ENCODE data around the gene TRAPPC12. TPM values are rescaled to one million over a fixed set of nuclear protein-coding genes. Genes with fewer than 3 reads are reported as not detected.
A peak's percentile ranks its signal among the peaks of the same experiment; 100 is the strongest.

The TRAPPC12 gene
- polyA plus RNA-seq, 1 donor = 83.0 TPM

DNA sequence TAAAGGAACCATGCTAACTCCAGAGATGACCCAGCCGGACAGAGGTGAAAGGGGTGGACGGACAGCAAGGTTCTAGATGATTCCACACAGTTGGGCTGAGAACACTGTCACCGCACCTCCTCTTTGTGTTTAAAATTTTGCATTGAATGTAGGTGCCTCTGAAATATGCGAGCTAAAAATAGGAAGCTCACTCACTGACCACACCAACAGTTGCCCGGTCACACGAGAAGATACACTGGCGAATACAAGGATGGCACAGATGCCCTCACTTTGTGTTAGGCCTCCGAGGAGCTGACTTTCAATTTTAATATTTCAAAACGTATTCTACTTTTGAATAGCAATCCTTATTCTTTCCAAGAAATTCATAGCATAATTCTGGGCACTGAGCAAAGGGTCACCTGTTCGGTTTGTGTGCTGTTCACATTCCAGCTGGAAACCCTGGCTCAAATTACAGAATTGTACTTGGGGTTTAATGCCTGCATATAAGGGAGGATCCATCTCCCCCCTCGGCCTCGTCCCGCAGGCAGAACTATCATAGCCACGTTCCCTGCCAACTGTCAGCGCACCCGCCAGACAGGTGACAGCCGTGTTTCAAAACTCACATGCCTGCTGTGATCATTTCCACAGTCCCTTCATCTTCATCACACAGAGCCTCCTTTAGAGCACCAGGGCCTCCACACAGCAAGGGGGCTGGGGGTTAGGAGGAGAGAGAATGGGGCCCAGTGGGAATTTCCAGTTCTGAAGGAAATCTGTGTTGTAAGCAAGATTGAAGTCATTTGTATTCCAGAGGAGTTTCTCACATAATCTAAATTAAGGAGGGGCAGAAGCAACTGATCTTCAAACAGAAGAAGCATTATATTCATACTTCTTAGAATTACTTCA lies 91.6 kb downstream of the TRAPPC12 start:
- no peak for DNase-seq

DNA sequence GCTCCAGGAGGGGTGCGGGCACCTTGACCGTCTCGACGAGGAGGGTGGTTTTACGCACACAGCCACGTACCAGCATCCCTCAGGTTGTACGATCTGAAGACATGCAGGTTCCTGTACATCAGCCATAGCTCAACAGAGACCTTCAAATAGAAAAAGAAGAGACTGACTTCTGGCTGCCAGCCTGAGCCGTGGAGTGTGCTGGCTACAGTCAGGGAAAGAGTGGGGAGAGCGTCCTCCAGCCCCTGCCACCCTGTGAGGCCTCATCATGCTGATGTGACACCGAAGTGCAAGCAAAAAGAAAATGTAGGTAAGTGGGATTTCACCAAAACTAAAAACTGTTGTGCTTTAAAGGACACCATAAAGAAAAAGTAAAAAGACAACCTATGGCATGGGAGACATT lies 92.8 kb downstream of the TRAPPC12 start:
- DNase-seq = no peak

DNA sequence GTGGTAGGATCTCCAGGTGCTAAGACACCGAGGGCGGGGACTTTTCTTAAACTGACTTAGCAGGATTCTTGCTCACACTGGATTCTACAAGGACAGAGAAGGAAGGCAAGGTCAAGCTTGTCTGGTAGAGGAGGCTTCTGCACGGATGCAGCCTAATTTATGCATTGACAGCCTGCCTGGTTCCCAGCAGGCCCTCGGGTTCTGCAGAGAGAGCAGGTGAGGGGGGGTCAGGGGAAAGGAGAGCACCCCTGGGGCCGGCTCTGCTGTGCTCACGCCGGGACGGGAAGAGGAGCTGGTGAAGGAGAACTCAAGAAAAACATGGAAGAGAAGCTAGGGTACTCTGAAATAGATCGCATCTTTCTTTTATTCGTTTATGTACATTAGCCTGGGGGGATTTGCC lies 93.5 kb downstream of the TRAPPC12 start:
- no peak for DNase-seq

DNA sequence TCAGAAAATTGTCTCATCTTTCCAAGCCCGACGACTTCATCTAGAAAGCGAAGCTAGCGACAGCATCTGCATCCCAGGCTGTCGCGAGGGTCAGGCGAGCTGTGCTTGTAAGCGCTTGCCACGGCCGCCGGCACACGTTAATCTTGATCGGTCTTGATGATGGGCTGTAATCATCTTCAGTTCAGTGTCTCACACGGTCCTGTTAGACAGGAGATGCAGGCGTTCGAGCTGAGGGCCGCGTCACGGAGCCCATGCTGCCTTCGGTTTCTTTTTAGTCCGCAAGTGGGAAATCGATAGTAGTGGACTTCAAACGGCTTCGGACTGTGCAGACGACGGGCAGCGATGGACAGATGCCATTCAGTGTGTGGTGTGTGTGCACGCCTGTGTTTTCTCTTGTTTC lies 96.3 kb downstream of the TRAPPC12 start:
- no peak for DNase-seq

DNA sequence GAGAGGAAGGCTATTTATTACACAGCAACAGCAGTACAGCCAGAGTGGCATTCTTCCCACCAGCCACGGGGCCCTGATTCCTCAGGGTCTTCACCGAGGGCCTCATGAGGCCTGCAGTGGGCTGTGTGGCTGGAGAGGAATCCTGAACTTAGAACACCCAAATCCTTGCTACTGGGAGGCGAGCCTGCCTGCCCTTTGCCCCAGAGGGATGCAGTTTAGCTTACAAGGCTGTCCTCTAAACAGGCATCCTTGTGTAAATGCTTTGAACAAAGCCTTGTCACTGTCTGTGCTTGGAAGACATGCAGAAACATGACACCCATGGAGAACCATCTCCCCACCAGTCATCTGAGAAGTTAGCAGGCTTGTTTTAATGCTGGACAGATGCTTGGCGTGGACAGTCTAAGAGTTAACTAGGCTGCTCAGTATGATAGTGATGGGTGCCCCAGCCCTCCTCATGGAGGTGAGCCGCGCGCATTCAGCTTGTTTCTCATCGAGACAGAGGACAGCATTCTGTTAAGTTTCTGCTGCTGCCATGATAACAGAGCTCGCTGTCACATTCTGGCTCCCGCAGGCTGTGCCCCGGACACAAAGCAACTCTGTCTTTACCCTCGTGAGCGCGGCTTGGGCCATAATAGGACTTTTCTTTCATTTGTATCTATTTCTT lies 97.0 kb downstream of the TRAPPC12 start:
- DNase-seq = no peak

DNA sequence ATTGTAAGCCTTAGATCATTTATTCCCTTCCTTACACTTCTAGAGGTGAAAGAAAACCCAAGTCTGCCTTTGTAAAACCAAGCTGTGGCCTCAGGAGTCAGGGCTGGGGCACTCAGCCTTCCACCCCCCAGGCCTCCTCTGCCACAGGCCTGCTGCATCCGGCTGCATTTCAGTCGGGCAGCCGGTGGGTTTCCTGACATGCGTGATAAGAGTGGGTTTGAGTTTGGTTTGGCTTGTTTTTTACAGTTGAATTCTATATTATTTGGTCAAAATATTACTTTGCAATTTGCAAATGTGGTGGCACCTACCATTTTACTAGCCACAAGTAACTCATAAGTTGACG lies 97.5 kb downstream of the TRAPPC12 start:
- DNase-seq = no peak

DNA sequence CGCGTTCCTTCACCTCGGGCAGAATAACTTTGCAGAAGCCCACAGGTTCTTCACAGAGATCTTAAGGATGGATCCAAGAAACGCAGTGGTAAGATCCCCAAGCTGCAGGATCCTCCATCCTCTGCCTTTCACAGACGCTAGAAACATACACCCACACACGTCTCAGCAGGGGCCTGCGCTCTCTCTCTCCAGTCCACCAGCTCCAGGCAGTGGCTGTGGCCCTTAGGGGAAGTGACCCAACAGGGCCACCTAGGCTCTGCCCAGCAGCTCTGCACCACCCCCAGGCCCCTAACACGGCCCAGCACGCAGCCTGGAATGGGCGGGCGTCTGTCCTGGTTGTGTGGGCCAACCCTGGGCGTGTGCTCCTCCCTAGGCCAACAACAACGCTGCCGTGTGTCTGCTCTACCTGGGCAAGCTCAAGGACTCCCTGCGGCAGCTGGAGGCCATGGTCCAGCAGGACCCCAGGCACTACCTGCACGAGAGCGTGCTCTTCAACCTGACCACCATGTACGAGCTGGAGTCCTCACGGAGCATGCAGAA lies 99.4 kb downstream of the TRAPPC12 start:
- no peak for DNase-seq

DNA sequence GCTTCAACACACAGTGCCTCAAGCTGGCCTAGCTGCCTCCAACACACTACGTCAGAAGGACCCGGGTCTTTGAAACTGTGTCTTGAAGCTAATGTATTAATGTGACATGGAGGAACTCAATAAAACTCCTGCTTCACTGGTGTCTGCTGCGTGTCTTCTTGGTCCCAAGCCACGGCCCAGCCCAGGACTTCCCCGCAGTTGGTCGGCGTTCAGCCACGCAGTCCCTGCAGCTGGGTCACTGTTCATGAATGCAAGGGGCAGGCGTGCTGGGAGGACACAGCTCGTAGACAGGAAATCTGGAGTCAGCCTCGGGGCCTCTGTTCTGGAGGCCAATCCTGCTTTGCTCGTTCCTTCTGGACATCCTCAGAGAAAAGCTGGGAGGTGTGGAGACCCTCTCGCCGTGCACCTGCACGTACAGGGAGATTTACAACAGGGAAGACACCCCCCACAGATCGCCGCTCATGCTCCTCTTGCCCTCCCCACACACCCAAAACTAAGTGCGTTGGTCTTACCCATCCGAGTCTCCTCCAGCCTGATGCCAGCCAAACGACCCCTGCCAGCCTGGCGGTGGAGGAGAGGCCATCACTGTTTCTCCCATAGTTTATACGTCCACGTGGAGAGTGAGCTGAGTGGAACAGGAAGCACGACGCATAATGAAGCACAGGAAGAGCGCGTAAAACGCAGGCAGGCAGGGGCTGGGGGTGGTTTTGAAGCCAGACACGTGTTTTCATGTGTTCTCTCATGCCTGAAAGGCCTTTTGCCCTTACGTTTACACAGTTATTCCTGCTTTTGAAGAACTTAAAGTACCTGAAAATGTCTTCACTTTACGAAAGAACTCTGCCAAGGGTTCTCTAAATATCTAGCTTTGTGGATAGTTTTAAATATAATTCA lies 100.2 kb downstream of the TRAPPC12 start:
- DNase-seq = no peak

DNA sequence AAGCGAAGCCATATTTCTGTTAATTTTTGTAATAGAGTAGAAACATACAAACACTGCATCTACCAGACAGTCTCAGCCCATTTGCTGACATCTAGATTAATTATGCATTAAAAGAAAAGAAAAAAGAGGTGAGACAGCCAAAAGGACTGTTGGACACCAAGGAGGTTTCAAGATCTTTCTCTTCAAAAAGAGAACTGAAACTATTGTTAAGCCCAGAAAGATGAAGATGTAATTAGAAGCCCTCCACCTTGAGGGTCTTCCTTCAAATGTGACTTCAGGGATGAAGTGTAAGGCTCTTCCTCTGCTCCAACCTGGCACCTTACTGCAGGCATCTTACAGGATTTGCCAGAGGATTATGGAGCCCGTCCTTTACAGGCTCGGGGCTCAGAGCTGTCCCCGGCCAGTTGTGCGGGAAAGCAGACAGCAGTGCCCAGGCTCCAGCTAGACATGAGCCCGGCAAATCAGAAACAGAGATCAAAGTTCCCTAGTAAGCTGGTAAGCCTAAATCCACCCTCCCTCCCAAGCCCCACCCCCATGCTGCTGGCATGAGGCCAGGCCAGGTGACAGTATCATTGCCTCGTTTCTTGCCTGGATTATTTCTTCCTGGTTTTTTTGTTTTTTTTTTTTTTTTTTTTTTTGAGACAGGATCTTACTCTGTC lies 101.0 kb downstream of the TRAPPC12 start:
- no peak for DNase-seq

DNA sequence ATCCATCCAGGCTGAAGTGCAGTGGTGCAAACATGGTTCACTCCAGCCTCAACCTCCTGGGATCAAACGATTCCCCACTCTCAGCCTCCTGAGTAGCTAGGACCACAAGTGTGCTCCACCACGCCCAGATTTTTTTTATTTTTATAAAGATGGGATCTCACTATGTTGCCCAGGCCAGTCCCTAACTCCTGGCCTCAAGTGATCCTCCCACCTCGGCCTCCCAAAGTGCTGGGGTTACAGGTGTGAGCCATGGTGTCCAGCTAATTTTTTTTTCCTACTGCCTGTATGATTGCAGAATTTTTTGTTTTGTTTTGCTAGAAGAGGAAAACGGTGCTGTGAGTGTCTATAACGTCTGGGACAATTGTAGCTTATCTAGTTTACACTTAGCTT lies 101.5 kb downstream of the TRAPPC12 start:
- no peak for DNase-seq

DNA sequence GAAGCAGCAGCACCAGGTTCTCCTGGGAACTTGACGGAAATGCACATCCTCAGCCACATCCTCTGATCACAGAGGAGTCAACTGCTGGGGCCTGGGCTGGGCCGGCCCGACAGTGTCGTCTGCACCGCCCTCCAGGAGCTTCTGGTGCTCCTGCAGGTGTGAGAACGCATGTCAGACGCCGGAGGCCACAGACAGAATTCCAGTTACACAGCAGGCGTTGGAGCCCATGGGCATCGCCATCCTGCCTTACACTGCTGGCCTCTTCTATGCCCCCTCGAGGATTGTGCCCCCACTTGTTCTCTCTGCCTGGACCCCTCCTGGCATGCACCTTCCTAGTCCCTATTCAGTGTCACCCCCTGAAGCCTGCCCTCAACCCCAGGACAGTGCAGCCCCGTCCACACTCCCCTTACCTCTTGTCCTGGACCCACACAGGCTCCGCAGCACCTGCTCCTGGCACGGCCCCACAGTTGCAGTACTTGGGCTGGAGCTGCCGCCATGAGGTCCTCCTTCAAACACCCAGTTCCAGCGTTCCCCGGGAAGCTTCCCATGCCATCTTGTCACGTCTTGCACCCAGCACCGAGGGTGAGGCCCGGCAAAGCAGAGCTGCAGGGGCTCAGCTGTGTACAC lies 102.4 kb downstream of the TRAPPC12 start:
- DNase-seq = no peak

DNA sequence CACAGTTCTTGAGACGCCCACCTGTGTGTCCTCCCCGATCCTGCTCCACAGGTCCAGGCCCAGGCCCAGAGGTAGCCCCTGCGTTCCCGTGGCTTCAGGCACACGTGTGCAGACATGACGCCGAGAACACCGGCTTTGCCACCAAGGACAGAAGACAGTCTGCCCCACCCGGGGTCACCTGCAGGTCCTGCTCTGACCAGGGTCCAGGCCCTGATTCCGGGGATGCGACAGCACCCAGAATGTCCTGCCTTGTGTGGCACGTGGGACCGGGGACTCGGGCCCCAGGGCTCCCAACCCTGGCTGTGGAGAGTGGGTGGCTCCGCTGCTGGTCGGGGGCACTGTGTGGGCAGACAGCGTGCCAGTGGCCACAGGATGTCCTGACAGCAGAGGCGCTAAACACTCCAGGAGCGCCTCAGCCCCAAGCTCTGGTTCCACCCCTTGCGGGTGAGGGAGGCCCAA lies 102.9 kb downstream of the TRAPPC12 start:
- no peak for DNase-seq

DNA sequence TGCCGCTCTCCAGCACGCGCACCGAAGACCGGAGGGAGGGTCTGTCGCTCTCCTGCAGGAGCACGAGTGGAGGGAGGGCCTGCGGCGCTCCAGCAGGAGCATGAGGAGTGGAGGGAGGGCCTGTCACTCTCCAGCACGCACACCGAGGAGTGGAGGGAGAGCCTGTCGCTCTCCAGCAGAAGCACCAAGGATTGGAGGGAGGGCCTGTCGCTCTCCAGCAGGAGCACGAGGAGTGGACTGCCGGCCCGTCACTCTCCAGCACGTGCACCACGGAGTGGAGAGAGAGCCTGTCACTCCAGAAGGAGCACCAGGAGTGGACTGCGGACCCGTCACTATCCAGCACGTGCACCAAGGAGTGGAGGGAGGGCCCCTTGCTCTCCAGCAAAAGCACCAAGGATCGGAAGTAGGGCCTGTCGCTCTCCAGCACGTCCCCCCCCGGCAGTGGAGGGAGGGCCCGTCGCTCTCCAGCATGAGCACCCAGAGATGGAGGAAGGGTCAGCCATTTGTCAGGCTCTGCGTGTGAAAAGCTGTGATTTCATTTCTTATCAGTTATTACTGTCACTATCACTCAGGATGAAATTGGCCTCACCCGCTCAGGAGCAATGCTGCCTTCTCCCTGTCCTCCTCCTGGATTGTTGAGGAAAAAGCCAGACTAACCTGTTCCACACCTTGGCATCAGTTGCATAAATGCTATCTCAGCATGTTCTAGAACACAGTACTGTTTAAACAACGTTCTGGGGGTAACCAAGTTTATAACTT lies 103.9 kb downstream of the TRAPPC12 start:
- peak; percentile 58 for DNase-seq

DNA sequence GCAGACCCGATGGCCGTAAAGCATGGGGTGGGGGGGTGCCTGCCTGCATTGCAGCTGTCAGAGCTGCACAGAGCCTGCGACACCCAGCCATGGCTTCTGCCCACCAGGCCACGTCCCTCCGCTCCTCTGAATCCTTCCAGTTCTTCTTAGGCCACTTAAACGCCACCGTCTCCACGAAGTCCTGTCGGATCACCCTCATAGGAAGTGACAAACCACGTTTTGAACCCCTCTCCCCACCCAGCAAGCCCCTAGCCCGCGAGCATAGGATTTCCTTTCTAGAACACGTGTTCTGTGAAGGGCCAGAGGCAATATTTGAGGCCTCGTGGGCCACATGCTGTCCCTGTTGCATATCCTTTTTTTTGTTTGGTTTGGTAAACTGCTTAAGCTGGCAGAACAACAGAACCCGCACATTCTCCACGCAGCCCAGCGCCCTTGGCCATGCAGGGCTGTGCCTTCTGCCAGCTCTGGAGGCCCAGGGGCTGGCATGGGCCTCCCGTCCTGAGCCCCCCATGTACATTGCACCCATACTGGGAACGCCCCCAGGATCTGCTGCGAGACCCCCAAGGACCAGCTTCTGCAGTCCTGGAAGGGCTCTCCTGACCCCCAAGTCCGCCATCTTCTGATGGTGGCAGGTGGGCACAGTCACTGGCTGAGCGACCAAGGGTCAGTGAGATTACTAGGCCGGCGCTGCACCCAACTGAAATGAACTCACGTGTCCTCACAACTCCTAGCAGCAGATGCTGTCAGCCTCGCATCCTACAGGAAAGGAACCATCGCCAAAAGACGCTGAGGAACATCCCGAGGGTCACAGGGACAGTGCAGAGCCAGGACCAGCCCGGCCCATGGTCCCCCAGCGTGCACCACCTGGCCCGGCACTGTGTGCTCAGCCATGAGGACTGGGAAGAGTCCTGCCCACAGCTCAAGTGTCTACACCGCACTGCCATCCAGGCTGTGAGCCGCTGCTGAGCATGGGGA lies 104.8 kb downstream of the TRAPPC12 start:
- no peak for DNase-seq

DNA sequence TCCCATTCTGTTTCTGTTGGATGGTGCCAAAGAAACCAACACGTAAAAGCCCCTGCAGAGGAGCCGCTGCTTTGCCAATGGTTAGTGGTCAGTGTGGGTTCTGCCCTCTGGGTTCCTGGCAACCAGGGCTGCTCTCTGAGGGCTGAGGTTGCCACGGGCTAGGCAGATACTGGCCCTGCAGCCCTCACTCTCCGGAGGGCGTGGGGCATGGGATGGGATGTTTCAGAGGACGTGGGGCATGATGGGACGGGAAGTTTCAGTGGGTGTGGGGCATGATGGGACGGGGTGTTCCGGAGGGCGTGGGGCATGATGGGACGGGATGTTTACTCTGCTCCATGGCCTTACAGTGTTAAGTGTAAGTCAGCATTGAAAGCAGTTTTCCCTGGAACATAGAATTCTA lies 105.7 kb downstream of the TRAPPC12 start:
- DNase-seq = no peak

DNA sequence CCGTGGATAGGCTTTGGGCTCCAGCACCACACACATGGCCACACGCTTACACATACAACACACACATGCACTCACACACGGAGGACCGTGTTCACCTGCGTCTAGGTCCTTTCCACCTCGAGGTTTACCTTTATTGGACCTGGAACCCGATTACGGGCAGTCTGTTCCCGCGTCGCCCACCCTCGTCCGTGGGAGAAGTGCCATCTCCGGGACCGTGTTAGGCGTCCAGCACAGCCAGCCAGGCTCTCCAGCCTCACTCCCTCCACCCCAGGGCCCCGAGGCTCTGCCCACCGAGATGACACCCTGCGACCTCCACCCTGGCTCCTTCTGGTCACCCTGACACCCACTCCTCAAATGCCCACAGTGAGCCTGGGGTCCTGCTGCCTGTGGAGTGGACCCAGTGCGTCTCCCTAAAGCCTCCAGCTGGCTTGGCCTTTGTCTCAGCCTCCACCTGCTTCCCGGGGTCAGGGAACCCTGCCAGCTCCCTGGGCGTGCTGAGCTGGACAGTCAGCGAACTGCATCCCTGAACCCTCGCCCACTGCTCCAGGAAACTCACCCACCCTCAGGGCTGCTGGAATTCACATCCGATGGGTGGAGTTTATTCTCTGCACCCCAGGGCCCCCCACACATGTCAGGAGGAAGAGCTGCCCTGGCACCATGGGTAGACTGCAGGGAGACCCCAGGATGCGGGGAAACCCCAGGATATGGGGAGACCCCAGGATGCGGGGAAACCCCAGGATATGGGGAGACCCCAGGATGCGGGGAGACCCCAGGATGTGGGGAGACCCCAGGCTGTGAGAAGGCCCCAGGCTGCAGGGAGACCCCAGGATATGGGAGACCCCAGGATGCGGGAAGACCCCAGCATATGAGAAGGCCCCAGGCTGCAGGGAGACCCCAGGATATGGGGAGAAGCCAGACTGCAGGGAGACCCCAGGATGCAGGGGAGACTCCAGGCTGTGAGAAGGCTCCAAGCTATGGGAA lies 106.8 kb downstream of the TRAPPC12 start:
- DNase-seq = no peak

DNA sequence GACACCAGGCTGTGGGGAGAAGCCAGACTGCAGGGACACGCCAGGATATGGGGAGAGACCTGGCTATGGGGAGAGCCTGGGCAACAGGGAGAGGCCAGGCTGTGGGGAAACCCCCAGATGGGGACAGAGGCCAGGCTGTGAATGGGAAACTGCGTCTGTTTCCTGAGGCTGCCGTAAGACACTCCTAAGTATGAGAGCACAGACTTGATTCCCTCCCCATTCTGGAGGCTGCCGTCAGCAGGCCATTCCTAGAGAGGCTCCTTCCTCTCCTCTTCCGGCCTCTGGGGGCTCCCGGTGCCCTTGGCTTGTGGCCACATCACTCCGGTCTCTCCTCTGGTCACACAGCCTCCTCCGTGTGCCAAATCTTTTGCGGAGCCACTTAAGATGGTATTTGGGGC lies 107.5 kb downstream of the TRAPPC12 start:
- no peak for DNase-seq

DNA sequence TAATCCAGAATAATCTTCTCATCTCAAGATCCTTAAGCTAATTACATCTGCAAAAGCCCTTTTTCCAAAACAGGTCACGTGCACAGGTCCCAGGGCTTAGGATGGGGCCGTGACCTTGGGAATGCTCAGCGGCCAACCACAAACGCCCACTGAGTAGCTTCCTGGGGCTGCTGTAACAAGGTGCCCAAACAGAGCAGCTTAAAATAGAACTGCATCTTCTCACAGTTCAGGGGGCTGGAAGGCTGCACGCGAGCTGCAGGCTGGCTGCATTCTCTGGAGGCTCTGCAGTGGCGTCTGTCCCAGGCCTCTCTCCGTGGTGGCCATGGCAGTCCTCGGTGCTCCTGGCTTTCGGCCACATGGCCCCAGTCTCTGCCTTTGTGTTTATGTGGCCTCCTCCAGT lies 107.9 kb downstream of the TRAPPC12 start:
- no peak for DNase-seq
